ENCODE measurements around the gene USP47.

GRCh38 chr11:11937957-11938356, 96.2 kb downstream of the USP47 start:
- TF ChIP-seq, protein P1, sequence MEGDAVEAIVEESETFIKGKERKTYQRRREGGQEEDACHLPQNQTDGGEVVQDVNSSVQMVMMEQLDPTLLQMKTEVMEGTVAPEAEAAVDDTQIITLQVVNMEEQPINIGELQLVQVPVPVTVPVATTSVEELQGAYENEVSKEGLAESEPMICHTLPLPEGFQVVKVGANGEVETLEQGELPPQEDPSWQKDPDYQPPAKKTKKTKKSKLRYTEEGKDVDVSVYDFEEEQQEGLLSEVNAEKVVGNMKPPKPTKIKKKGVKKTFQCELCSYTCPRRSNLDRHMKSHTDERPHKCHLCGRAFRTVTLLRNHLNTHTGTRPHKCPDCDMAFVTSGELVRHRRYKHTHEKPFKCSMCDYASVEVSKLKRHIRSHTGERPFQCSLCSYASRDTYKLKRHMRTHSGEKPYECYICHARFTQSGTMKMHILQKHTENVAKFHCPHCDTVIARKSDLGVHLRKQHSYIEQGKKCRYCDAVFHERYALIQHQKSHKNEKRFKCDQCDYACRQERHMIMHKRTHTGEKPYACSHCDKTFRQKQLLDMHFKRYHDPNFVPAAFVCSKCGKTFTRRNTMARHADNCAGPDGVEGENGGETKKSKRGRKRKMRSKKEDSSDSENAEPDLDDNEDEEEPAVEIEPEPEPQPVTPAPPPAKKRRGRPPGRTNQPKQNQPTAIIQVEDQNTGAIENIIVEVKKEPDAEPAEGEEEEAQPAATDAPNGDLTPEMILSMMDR (IDR thresholded peaks at IDR 0.05) = no peak
- TF ChIP-seq POLR2AphosphoS5 (IDR thresholded peaks at IDR 0.05) (no peak), POLR2A (IDR thresholded peaks at IDR 0.05) (no peak)
